Spinal cord (tissue), 10 donors: ENCODE measurements around the gene TRIP4. TPM values are rescaled to one million over a fixed set of nuclear protein-coding genes. Genes with fewer than 3 reads are reported as not detected.
"Not testable (repeated sequence)": the region's sequence is repeated elsewhere in the genome, so short reads cannot be mapped to it uniquely, and the experiment has no call there.

Experiments
- DNase-seq, 6 donors: peaks; one replicate each; pipeline versions ENCODE4 v3.0.0 to v3.0.0-alpha.2; 2013 to 2015; ENCODE audit warnings: low spot score in 6 of 6, low read depth in 4 of 6
- H3K27ac ChIP-seq: one replicate; pipeline ENCODE4 v1.5.1; 2013; ENCODE audit warnings: low read depth, low read length, control low read depth
- H3K27me3 ChIP-seq: one replicate; pipeline ENCODE4 v1.6.1; 2013; ENCODE audit warnings: low read length; ENCODE audit not compliant: control insufficient read depth, insufficient read depth
- H3K36me3 ChIP-seq: one replicate; pipeline ENCODE4 v1.6.1; 2013; ENCODE audit warnings: low read length; ENCODE audit not compliant: control insufficient read depth, insufficient read depth
- H3K4me1 ChIP-seq: one replicate; pipeline ENCODE4 v1.6.1; 2013; ENCODE audit warnings: low read length; ENCODE audit not compliant: control insufficient read depth, insufficient read depth
- H3K4me3 ChIP-seq: one replicate; pipeline ENCODE4 v1.5.1; 2013; ENCODE audit warnings: low read depth, low read length, control low read depth
- H3K9me3 ChIP-seq: one replicate; pipeline ENCODE4 v1.6.1; 2013; ENCODE audit warnings: low read length; ENCODE audit not compliant: control insufficient read depth, insufficient read depth
- WGBS: methylation state at CpG from one replicate; pipeline ENCODE4 v1.1.5; 2013; ENCODE audit warnings: missing lambda C conversion rate; ENCODE audit not compliant: insufficient coverage; 5-methylcytosine and 5-hydroxymethylcytosine counted together
- long read RNA-seq, 4 donors: transcript quantifications; one replicate each; lab custom pipeline, GENCODE V29; 2026
- polyA plus RNA-seq, 2 donors: library from polyadenylated mRNA; unstranded; fragments of 120-200 nt; gene quantifications; one replicate each; pipeline ENCODE4 v1.2.1, GENCODE V29; 2013; ENCODE audit not compliant: insufficient read length in 2 of 2
- total RNA-seq, 2 donors: library from RNA; depleted of rRNA in 1 of 2; stranded (reverse); fragments of 120-200 nt in 1 of 2; fragments of >200 nt in 1 of 2; gene quantifications; one replicate each; pipeline versions ENCODE4 v1.2.3 to v1.2.4, GENCODE V29; 2013 to 2014
- donor health status: healthy.

Gene TRIP4
- total RNA-seq (10 to 100 TPM; 15.3 to 17.6 TPM), polyA plus RNA-seq (10 to 100 TPM; 28.3 to 28.4 TPM)
- long read RNA-seq, donor 1, transcript TRIP4-201 (13 exons, 2,045 nt), result major isoform, 6 of 6 reads
- long read RNA-seq, donor 1, partial matches to known transcripts, result 0 of 6 reads
- long read RNA-seq, donor 1, other reads (novel, unspliced or antisense), result 0 of 6 reads
- long read RNA-seq, donor 2, partial matches to known transcripts, result 0 of 1 reads
- long read RNA-seq, donor 2, other reads (novel, unspliced or antisense), result 0 of 1 reads
- long read RNA-seq, donor 3, partial matches to known transcripts, result 0 of 1 reads
- long read RNA-seq, donor 3, other reads (novel, unspliced or antisense), result 0 of 1 reads
- long read RNA-seq, donor 4, transcript TRIP4-201 (13 exons, 2,045 nt), result major isoform, 9 of 9 reads
- long read RNA-seq, donor 4, partial matches to known transcripts, result 0 of 9 reads
- long read RNA-seq, donor 4, other reads (novel, unspliced or antisense), result 0 of 9 reads

GRCh38 chr15:64387562-64388168 lies at the start of gene TRIP4:
TSS of gene TRIP4 (plus strand) at chr15:64387836. CDS start at chr15:64387864, 28 bp downstream.
- Histone ChIP-seq H3K9me3 (no peaks in the 10 kb centered on the region), H3K4me3 (peak within 1 kb of the TSS; percentile 91), H3K27ac (peak within 1 kb of the TSS; percentile 87), H3K36me3 (peaks cover 8% of the 10 kb centered on the region), H3K27me3 (no peaks in the 10 kb centered on the region), H3K4me1 (peaks cover 5% of the 10 kb centered on the region)
- peak; percentile 84 to 99 (median 89) for DNase-seq
- WGBS, result under 1% methylated on average over 35 of the region's 35 CpGs

GRCh38 chr15:64340355-64340754 lies 47.3 kb upstream of the TRIP4 start:
- Histone ChIP-seq H3K27ac (no peak overlapping the region), H3K4me3 (no peak overlapping the region), H3K36me3 (no peaks in the 10 kb centered on the region), H3K27me3 (no peaks in the 10 kb centered on the region), H3K9me3 (no peaks in the 10 kb centered on the region), H3K4me1 (no peaks in the 10 kb centered on the region)
- WGBS, result 100% methylated on average over 1 of the region's 1 CpG
- no peak for DNase-seq

- Histone ChIP-seq H3K36me3 (no peaks in the 10 kb centered on the region), H3K27me3 (no peaks in the 10 kb centered on the region), H3K27ac (no peak overlapping the region), H3K4me1 (no peaks in the 10 kb centered on the region), H3K4me3 (no peak overlapping the region), H3K9me3 (no peaks in the 10 kb centered on the region)
- no peak for DNase-seq
- WGBS, result 96% methylated on average over 3 of the region's 4 CpGs
Observed at GRCh38 chr15:64341961-64342360, 45.7 kb upstream of the TRIP4 start.

- DNase-seq, result no peak
- no peaks in the 10 kb centered on the region for H3K27me3 ChIP-seq
- no peaks in the 10 kb centered on the region for H3K4me1 ChIP-seq
- H3K4me3 ChIP-seq, result no peak overlapping the region
- no peak overlapping the region for H3K27ac ChIP-seq
- no peaks in the 10 kb centered on the region for H3K9me3 ChIP-seq
- H3K36me3 ChIP-seq, result peaks cover 3% of the 10 kb centered on the region
Observed at GRCh38 chr15:64343222-64343621, 44.4 kb upstream of the TRIP4 start.

- H3K27ac ChIP-seq, result no peak overlapping the region
- DNase-seq, result no peak
- H3K4me3 ChIP-seq, result no peak overlapping the region
- WGBS, result no CpG with 5 or more reads among the region's 2 CpGs
- no peaks in the 10 kb centered on the region for H3K9me3 ChIP-seq
- peaks cover 3% of the 10 kb centered on the region for H3K36me3 ChIP-seq
- H3K4me1 ChIP-seq, result no peaks in the 10 kb centered on the region
- no peaks in the 10 kb centered on the region for H3K27me3 ChIP-seq
Observed at GRCh38 chr15:64343841-64344240, 43.8 kb upstream of the TRIP4 start.

GRCh38 chr15:64344651-64345294 lies 42.9 kb upstream of the TRIP4 start:
- H3K27me3 ChIP-seq, result no peaks in the 10 kb centered on the region
- peak in 1 of 6 donors; percentile 55 for DNase-seq

GRCh38 chr15:64346242-64346641 lies 41.4 kb upstream of the TRIP4 start:
- not testable (repeated sequence) for H3K36me3 ChIP-seq, H3K9me3 ChIP-seq, H3K27me3 ChIP-seq, DNase-seq, H3K4me1 ChIP-seq, H3K27ac ChIP-seq, H3K4me3 ChIP-seq
- 96% methylated on average over 4 of the region's 6 CpGs for WGBS

More at GRCh38 chr15:64344651-64345294, 42.9 kb upstream of the TRIP4 start:
- H3K27ac ChIP-seq, result no peak overlapping the region
- H3K36me3 ChIP-seq, result peaks cover 3% of the 10 kb centered on the region
- H3K4me3 ChIP-seq, result no peak overlapping the region
- H3K4me1 ChIP-seq, result no peaks in the 10 kb centered on the region
- no peaks in the 10 kb centered on the region for H3K9me3 ChIP-seq

GRCh38 chr15:64348455-64348854 lies 39.2 kb upstream of the TRIP4 start:
- no peaks in the 10 kb centered on the region for H3K4me1 ChIP-seq
- peaks cover 3% of the 10 kb centered on the region for H3K36me3 ChIP-seq
- H3K27me3 ChIP-seq, result no peaks in the 10 kb centered on the region
- H3K9me3 ChIP-seq, result no peaks in the 10 kb centered on the region
- no peak overlapping the region for H3K27ac ChIP-seq
- no peak overlapping the region for H3K4me3 ChIP-seq
- WGBS, result no CpG with 5 or more reads among the region's 1 CpG
- DNase-seq, result no peak

GRCh38 chr15:64349375-64349774 lies 38.3 kb upstream of the TRIP4 start:
- Histone ChIP-seq H3K4me3 (no peak overlapping the region), H3K27me3 (no peaks in the 10 kb centered on the region)
- 100% methylated on average over 1 of the region's 2 CpGs for WGBS

More at GRCh38 chr15:64349375-64349774, 38.3 kb upstream of the TRIP4 start:
- no peak for DNase-seq
- Histone ChIP-seq H3K27ac (no peak overlapping the region), H3K4me1 (no peaks in the 10 kb centered on the region), H3K9me3 (no peaks in the 10 kb centered on the region), H3K36me3 (peaks cover 3% of the 10 kb centered on the region)
